SU-DHL-6 (cell line): ENCODE results near the gene S100A16.

Experiments
- H2AFZ ChIP-seq: fragments of 200-600 bp; sonication (generic); 2 replicates; pipeline ENCODE4 v1.6.1; 2014; ENCODE audit warnings: low read depth, mild to moderate bottlenecking, moderate library complexity, mixed read lengths, antibody characterized with exemption, low read length; ENCODE audit not compliant: severe bottlenecking
- H3F3A ChIP-seq: fragments of 200-600 bp; shearing (Covaris generic); 2 replicates; pipeline ENCODE4 v1.6.0; 2016; ENCODE audit warnings: antibody characterized with exemption, mild to moderate bottlenecking; ENCODE audit not compliant: insufficient read depth
- H3K27ac ChIP-seq: fragments of 200-600 bp; sonication (generic); 2 replicates; pipeline ENCODE4 v1.5.1; 2016; ENCODE audit warnings: low read depth, mild to moderate bottlenecking, low read length, moderate library complexity, mixed read lengths
- H3K27me3 ChIP-seq: fragments of 200-600 bp; sonication (generic), shearing (Covaris generic); 2 replicates; pipeline ENCODE4 v1.6.0; 2014; ENCODE audit warnings: mild to moderate bottlenecking, low read length
- H3K36me3 ChIP-seq: fragments of 200-600 bp; sonication (generic); 2 replicates; pipeline ENCODE4 v1.6.1; 2014; ENCODE audit warnings: mild to moderate bottlenecking, low read length, mixed read lengths
- H3K4me2 ChIP-seq: fragments of 300-600, 200-600 bp; shearing (Covaris generic), sonication (generic); 2 replicates; pipeline ENCODE4 v1.6.0; 2014; ENCODE audit warnings: low read length, low read depth, mild to moderate bottlenecking; ENCODE audit not compliant: poor library complexity, severe bottlenecking
- H3K4me3 ChIP-seq: fragments of 200-600 bp; sonication (generic); 2 replicates; pipeline ENCODE4 v1.5.1; 2014; ENCODE audit warnings: antibody characterized with exemption, low read length, mild to moderate bottlenecking, mixed read lengths; ENCODE audit not compliant: insufficient read depth, poor library complexity, severe bottlenecking
- H3K79me2 ChIP-seq: fragments of 200-600 bp; sonication (generic); 2 replicates; pipeline ENCODE4 v1.6.1; 2014; ENCODE audit warnings: mild to moderate bottlenecking, low read length, moderate library complexity; ENCODE audit not compliant: insufficient read depth
- H3K9ac ChIP-seq: fragments of 200-600 bp; sonication (generic); 2 replicates; pipeline ENCODE4 v1.7.0; 2014; ENCODE audit warnings: mild to moderate bottlenecking, low read length
- H3K9me2 ChIP-seq: fragments of 200-600 bp; sonication (generic); replicated peaks from 2 replicates; pipeline ENCODE4 v1.6.1; 2014; ENCODE audit warnings: low read length; ENCODE audit not compliant: insufficient read depth
- H3K9me3 ChIP-seq: fragments of 200-600 bp; sonication (generic); 2 replicates; pipeline ENCODE4 v1.6.1; 2014; ENCODE audit warnings: low read length, mixed read lengths; ENCODE audit not compliant: insufficient read depth
- H4K20me1 ChIP-seq: fragments of 200-600 bp; sonication (generic); 2 replicates; pipeline ENCODE4 v1.6.1; 2014; ENCODE audit warnings: low read depth, mild to moderate bottlenecking, antibody characterized with exemption, low read length, moderate library complexity, mixed read lengths
- EZH2phosphoT487 ChIP-seq: fragments of 200-600 bp; sonication (generic), shearing (Covaris generic); conservative IDR thresholded peaks from 2 replicates; pipeline ENCODE4 v1.6.1; 2018; ENCODE audit warnings: mild to moderate bottlenecking, antibody characterized with exemption, low read length, moderate library complexity, mixed read lengths
- TF ChIP-seq, protein P1 (sequence below): fragments of 200-600 bp; sonication (generic); IDR thresholded peaks from one replicate; pipeline ENCODE4 v1.5.1; 2017; ENCODE audit warnings: antibody characterized with exemption, mild to moderate bottlenecking, low read length, moderate library complexity; ENCODE audit not compliant: insufficient read depth, poor library complexity, severe bottlenecking

S100A16 gene

GRCh38 chr1:153639280-153639679, 26.3 kb upstream of the S100A16 start:
- peaks cover 24% of the 10 kb centered on the region; the same call in 1 of the 2 replicates for H3F3A ChIP-seq
- H3K9me2 ChIP-seq, result no peaks in the 10 kb centered on the region
- H3K27ac ChIP-seq, result no peak overlapping the region
- TF ChIP-seq, protein P1, sequence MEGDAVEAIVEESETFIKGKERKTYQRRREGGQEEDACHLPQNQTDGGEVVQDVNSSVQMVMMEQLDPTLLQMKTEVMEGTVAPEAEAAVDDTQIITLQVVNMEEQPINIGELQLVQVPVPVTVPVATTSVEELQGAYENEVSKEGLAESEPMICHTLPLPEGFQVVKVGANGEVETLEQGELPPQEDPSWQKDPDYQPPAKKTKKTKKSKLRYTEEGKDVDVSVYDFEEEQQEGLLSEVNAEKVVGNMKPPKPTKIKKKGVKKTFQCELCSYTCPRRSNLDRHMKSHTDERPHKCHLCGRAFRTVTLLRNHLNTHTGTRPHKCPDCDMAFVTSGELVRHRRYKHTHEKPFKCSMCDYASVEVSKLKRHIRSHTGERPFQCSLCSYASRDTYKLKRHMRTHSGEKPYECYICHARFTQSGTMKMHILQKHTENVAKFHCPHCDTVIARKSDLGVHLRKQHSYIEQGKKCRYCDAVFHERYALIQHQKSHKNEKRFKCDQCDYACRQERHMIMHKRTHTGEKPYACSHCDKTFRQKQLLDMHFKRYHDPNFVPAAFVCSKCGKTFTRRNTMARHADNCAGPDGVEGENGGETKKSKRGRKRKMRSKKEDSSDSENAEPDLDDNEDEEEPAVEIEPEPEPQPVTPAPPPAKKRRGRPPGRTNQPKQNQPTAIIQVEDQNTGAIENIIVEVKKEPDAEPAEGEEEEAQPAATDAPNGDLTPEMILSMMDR, result no peak
- TF ChIP-seq EZH2phosphoT487, result no peak
- no peak overlapping the region for H2AFZ ChIP-seq
- peaks cover 27% of the 10 kb centered on the region for H3K79me2 ChIP-seq
- H3K4me3 ChIP-seq, result no peak overlapping the region
- H4K20me1 ChIP-seq, result no peaks in the 10 kb centered on the region
- H3K4me2 ChIP-seq, result no peak overlapping the region
- no peak overlapping the region for H3K9ac ChIP-seq
- peaks cover 60% of the 10 kb centered on the region for H3K36me3 ChIP-seq
- H3K27me3 ChIP-seq, result no peaks in the 10 kb centered on the region
- H3K9me3 ChIP-seq, result no peaks in the 10 kb centered on the region

- H3K4me2 ChIP-seq, result no peak overlapping the region
- no peak overlapping the region for H3K9ac ChIP-seq
- H3F3A ChIP-seq, result peaks cover 17% of the 10 kb centered on the region; the same call in 1 of the 2 replicates
- no peaks in the 10 kb centered on the region for H3K9me3 ChIP-seq
- H4K20me1 ChIP-seq, result no peaks in the 10 kb centered on the region
- no peaks in the 10 kb centered on the region for H3K9me2 ChIP-seq
- TF ChIP-seq EZH2phosphoT487, result no peak
- TF ChIP-seq, protein P1, result no peak
- H3K36me3 ChIP-seq, result peaks cover 49% of the 10 kb centered on the region
- H3K4me3 ChIP-seq, result no peak overlapping the region
- H3K27ac ChIP-seq, result no peak overlapping the region
- no peaks in the 10 kb centered on the region for H3K27me3 ChIP-seq
- H2AFZ ChIP-seq, result no peak overlapping the region
- H3K79me2 ChIP-seq, result peaks cover 29% of the 10 kb centered on the region
Measured at GRCh38 chr1:153638261-153638660, 25.3 kb upstream of the S100A16 start.

- peaks cover 17% of the 10 kb centered on the region; the same call in 1 of the 2 replicates for H3F3A ChIP-seq
- H3K9me2 ChIP-seq, result no peaks in the 10 kb centered on the region
- no peak overlapping the region for H3K4me2 ChIP-seq
- peaks cover 29% of the 10 kb centered on the region for H3K79me2 ChIP-seq
- H3K27ac ChIP-seq, result no peak overlapping the region
- TF ChIP-seq EZH2phosphoT487, result no peak
- TF ChIP-seq, protein P1, result no peak
- H3K4me3 ChIP-seq, result no peak overlapping the region
- H3K9ac ChIP-seq, result no peak overlapping the region
- no peak overlapping the region for H2AFZ ChIP-seq
- H3K27me3 ChIP-seq, result no peaks in the 10 kb centered on the region
- H4K20me1 ChIP-seq, result no peaks in the 10 kb centered on the region
- H3K36me3 ChIP-seq, result peaks cover 31% of the 10 kb centered on the region
- no peaks in the 10 kb centered on the region for H3K9me3 ChIP-seq
Measured at GRCh38 chr1:153636312-153636711, 23.4 kb upstream of the S100A16 start.
